ENCODE data around the gene CSF3R.
"Not testable (repeated sequence)": the region's sequence is repeated elsewhere in the genome, so short reads cannot be mapped to it uniquely, and the experiment has no call there.

CSF3R gene

DNA sequence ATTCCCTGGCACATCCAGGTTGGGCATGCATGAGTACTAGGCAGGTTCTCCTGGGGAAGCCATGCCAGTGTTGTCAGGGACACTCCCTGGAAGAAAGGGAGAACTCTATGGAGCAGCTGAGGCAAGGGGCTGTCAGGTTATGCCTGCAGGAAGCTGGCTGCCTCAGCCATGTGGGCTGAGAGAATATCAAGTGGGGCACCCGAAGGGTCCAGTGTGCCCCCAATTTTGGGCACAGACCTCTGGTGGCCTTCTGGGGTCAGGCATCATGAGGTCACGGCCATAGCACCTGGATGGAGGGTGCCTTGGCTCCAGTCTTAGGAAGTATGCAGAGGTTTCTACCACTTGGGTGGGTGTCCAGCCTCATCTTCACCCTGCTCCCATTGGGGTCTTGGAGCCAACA, 2.6 kb downstream of the CSF3R start:
- no peak overlapping the region for H3K4me3 ChIP-seq (ENCODE audit: low read length)
- no peak for DNase-seq (ENCODE audit: low read depth)

DNA sequence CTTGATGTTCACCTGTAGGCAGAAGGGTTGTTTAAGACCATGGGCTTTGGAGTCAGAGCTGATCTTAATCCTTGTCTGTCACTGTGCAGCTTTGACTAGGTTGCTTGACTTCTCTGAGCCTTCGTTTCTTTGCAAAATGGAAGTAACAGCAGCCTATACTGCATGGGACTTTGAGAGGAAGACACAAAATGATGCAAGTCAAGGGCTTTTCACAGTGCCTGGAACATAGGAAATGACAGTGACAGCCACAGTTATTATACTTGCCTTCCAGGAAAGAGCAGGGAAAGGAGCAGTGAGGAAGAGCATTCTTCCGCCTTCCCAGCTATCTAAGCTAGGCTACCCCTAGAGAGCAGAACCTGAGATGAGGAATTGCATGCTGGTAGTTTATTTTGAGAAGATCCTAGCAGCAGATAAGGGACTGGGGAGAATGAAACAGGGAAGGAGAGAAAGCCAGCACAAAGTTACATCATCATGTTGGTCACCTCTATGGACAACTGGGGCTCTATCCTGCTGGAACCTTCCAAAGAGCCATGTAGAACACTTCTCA, 3.1 kb downstream of the CSF3R start:
- H3K4me3 ChIP-seq (ENCODE audit: low read length): no peak overlapping the region
- TF ChIP-seq, protein P1, sequence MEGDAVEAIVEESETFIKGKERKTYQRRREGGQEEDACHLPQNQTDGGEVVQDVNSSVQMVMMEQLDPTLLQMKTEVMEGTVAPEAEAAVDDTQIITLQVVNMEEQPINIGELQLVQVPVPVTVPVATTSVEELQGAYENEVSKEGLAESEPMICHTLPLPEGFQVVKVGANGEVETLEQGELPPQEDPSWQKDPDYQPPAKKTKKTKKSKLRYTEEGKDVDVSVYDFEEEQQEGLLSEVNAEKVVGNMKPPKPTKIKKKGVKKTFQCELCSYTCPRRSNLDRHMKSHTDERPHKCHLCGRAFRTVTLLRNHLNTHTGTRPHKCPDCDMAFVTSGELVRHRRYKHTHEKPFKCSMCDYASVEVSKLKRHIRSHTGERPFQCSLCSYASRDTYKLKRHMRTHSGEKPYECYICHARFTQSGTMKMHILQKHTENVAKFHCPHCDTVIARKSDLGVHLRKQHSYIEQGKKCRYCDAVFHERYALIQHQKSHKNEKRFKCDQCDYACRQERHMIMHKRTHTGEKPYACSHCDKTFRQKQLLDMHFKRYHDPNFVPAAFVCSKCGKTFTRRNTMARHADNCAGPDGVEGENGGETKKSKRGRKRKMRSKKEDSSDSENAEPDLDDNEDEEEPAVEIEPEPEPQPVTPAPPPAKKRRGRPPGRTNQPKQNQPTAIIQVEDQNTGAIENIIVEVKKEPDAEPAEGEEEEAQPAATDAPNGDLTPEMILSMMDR (IDR thresholded peaks at IDR 0.05; ENCODE audit: insufficient read depth, low read depth, low read length, missing control alignments): no peak

More for the DNA sequence above, 2.6 kb downstream of the CSF3R start:
- TF ChIP-seq, protein P1 (IDR thresholded peaks at IDR 0.05; ENCODE audit: insufficient read depth, low read depth, low read length, missing control alignments): no peak

DNA sequence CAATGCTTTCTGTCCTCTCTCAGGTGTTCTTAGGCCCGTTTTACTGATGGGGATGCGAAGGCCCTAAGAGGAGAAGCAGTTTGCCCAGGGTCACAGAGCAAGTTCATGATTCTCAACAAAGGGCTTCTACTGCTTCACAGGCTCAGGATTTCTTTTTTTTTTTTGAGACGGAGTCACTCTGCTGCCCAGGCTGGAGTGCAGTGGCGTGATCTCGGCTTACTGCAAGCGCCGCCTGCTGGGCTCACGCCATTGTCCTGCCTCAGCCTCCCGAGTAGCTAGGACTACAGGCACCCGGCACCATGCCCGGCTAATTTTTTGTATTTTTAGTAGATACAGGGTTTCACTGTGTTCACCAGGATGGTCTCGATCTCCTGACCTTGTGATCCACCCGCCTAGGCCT, 5.1 kb downstream of the CSF3R start:
- not testable (repeated sequence) for H3K4me3 ChIP-seq (ENCODE audit: low read length)

More for the DNA sequence above, 3.1 kb downstream of the CSF3R start:
- DNase-seq (ENCODE audit: low read depth): no peak

DNA sequence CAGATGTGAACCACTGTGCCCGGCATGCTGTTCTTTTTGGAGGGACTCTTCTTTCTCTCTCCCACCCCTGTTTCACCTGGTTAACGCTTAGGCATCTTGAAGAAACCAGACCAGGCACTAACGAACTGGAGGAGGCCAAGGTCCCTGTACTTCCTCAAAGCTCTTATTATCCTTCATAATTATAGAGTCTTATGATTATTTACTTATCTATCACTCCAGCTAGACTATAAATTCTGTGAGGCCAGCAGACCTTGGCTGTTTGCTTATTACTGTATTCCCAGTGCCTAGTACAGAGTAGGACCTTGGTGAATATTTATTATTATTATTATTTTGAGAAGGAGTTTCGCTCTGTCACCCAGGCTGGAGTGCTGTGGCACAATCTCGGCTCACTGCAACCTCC, 5.8 kb downstream of the CSF3R start:
- H3K4me3 ChIP-seq (ENCODE audit: low read length): no peak overlapping the region
- DNase-seq (ENCODE audit: low read depth): no peak
- TF ChIP-seq, protein P1 (IDR thresholded peaks at IDR 0.05; ENCODE audit: insufficient read depth, low read depth, low read length, missing control alignments): no peak

More for the DNA sequence above, 5.1 kb downstream of the CSF3R start:
- DNase-seq (ENCODE audit: low read depth): not testable (repeated sequence)

DNA sequence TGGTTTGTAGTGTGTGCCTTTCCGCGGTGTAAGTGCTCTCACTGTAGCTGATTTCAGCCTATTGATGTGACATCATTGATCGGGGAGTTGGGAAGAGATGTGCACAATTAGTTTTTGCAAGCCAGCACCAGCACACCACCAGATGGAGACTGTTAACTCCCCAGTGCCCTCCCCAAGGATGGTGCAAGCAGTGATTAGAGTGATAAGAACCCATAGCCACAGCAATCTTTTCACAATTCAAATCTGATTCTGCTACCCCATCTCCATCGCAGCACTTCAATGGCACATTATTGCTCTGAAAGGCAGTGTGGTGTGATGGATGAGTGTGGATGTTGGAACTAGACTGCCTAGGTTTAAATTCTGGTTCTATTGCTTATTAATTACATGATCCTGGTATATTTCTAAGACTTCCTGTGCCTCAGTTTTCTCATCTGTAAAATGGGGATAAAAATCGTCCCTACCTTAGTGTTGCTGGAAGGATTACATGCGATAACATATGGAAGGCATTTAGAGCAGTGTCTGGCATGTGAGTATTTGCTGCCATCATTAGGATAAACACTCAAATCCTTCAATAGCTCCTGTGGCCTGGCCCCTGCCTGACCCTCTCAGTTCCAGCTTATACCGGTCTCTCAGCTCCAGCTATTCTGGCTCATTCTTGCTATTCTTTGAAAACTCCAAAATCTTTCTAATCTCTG, 6.7 kb downstream of the CSF3R start:
- H3K4me3 ChIP-seq (ENCODE audit: low read length): no peak overlapping the region
- TF ChIP-seq, protein P1 (IDR thresholded peaks at IDR 0.05; ENCODE audit: insufficient read depth, low read depth, low read length, missing control alignments): peak; percentile 14
- no peak for DNase-seq (ENCODE audit: low read depth)

DNA sequence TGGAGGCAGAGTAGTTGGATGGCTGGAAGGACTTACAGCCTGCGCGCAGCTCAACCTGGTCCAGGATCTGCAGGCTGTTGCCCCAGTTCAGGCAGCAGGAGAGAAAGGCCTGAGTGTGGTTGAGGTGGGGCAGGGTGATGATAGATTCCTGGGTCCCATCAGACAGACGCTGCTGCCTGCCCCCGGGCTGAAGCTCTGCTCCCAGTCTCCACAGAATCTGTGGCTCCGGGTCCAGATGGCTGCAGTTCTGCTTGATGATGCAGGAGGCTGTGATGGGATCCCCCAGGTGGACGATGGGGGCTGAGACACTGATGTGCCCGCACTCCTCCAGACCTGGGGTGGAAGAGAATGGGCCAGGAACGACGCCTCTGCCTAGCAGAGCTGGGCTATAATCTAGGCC, 7.4 kb downstream of the CSF3R start:
- TF ChIP-seq, protein P1 (IDR thresholded peaks at IDR 0.05; ENCODE audit: insufficient read depth, low read depth, low read length, missing control alignments): no peak
- DNase-seq (ENCODE audit: low read depth): no peak
- H3K4me3 ChIP-seq (ENCODE audit: low read length): no peak overlapping the region

DNA sequence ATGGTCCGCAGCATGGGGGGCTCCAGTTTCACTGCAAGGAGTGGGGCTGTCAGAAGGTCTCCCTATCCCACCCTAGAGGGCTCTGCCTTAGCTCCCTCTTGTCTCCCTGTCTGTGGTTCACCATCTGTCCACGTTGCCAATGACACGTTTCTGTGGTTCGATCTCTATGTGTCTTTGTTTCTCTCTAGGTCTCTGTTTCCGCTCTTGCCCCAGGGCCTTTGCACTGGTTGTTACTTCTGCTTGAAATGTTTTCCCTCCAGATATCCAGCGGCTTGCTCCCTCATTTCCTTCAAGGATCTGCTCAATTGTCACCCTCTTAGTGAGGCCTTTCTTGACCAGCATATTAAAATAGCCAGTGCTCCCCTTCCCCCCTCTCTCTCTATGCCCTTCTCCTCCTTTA, 10.1 kb downstream of the CSF3R start:
- TF ChIP-seq, protein P1 (IDR thresholded peaks at IDR 0.05; ENCODE audit: insufficient read depth, low read depth, low read length, missing control alignments): no peak
- DNase-seq (ENCODE audit: low read depth): no peak
- H3K4me3 ChIP-seq (ENCODE audit: low read length): no peak overlapping the region
